T-helper 9 cell (primary cell): ENCODE results near the gene ZNF783.

Experiments
- DNase-seq: peaks from one replicate; pipeline ENCODE4 v3.0.0-alpha.2; 2020

ZNF783 gene

GRCh38 chr7:149334219-149334618, 72.2 kb downstream of the ZNF783 start:
- DNase-seq = no peak
